ENCODE data around the gene SNAPC5. TPM values are rescaled to one million over a fixed set of nuclear protein-coding genes. Genes with fewer than 3 reads are reported as not detected.

The SNAPC5 gene
- total and polyA plus RNA-seq, 2 experiments from 2014 or later = 21.2 to 43.2 TPM

DNA sequence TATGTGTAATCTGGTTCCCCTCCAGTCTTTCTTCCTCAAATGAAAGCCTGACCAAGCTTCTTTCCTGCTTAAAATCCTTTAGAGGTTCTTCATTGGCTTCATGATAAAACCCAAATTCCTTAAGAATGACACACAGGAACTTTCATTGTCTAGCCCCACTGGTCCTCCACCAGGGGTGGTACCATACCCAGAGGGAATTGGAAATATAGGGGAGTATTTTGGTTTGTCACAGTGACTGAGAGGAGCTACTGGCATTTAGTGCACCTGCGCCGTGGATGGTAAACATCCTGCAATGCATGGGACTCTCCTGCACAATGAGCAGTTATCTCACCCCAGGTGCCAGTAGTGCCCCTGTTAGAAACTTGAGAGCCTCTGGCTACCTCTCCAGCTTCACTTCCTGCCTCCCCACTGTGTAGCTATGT is 18.4 kb upstream of the SNAPC5 start (continued):
- TF ChIP-seq, protein P1, sequence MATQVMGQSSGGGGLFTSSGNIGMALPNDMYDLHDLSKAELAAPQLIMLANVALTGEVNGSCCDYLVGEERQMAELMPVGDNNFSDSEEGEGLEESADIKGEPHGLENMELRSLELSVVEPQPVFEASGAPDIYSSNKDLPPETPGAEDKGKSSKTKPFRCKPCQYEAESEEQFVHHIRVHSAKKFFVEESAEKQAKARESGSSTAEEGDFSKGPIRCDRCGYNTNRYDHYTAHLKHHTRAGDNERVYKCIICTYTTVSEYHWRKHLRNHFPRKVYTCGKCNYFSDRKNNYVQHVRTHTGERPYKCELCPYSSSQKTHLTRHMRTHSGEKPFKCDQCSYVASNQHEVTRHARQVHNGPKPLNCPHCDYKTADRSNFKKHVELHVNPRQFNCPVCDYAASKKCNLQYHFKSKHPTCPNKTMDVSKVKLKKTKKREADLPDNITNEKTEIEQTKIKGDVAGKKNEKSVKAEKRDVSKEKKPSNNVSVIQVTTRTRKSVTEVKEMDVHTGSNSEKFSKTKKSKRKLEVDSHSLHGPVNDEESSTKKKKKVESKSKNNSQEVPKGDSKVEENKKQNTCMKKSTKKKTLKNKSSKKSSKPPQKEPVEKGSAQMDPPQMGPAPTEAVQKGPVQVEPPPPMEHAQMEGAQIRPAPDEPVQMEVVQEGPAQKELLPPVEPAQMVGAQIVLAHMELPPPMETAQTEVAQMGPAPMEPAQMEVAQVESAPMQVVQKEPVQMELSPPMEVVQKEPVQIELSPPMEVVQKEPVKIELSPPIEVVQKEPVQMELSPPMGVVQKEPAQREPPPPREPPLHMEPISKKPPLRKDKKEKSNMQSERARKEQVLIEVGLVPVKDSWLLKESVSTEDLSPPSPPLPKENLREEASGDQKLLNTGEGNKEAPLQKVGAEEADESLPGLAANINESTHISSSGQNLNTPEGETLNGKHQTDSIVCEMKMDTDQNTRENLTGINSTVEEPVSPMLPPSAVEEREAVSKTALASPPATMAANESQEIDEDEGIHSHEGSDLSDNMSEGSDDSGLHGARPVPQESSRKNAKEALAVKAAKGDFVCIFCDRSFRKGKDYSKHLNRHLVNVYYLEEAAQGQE (IDR thresholded peaks at IDR 0.05; ENCODE audit: unreplicated experiment) = no peak
- TF ChIP-seq ZNF462 (CRISPR knock-in tag; IDR thresholded peaks at IDR 0.05) (no peak), ZNF331 (CRISPR knock-in tag; IDR thresholded peaks at IDR 0.05; ENCODE audit: low read depth) (no peak)

DNA sequence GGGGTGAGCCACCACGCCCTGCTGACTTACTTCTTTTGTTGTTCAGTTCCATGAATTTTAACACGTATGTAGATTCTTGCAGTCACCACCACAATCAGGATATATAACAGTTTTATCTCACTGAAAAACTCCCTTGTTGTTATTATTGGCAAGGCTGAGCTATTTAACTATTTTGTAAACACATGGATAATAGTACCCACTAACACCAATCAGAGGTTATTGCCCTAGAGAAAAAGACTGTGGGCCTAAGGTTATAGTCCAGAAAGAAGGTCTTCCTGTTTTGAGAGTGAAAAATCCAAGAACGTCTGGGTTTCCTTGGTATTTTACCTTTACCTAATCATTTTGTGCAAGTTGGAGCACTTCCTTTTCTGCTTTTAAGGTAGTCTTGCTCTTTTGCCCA is 17.0 kb upstream of the SNAPC5 start:
- H3K9me2 ChIP-seq (ENCODE audit: insufficient read depth) = no peaks in the 10 kb centered on the region
- no peaks in the 10 kb centered on the region for H3F3A ChIP-seq (replicated peaks; ENCODE audit: low read depth)
- peaks cover 5% of the 10 kb centered on the region; the same call in 1 of the 2 replicates for H4K20me1 ChIP-seq (replicated peaks; ENCODE audit: insufficient read depth)
- H2AFZ ChIP-seq = no peak overlapping the region
- H3K27me3 ChIP-seq (ENCODE audit: insufficient read depth) = no peaks in the 10 kb centered on the region
- H3K9me3 Mint-ChIP-seq = no peaks in the 10 kb centered on the region
- peak overlapping the region; percentile 6; the same call in 1 of the 2 replicates for H3K27ac Mint-ChIP-seq
- H3K4me1 ChIP-seq (ENCODE audit: insufficient read depth) = no peaks in the 10 kb centered on the region
- no peak overlapping the region for H3K4me2 ChIP-seq
- peaks cover 22% of the 10 kb centered on the region for H3K36me3 ChIP-seq (ENCODE audit: insufficient read depth)
- H3K36me3 Mint-ChIP-seq (ENCODE audit: low read depth) = peaks cover 49% of the 10 kb centered on the region
- no peak overlapping the region for H3K27ac ChIP-seq (ENCODE audit: low read depth)
- H3K27me3 Mint-ChIP-seq (ENCODE audit: insufficient read depth, low read depth, poor library complexity) = no peaks in the 10 kb centered on the region
- H3K4me3 ChIP-seq = no peak overlapping the region
- no peak overlapping the region for H3K4me3 Mint-ChIP-seq
- TF ChIP-seq CREB1 (CRISPR knock-in tag; IDR thresholded peaks at IDR 0.05; ENCODE audit: low read depth) = no peak
- no peak for TF ChIP-seq STAT1 (IDR thresholded peaks at IDR 0.05; ENCODE audit: unreplicated experiment)
- no peak for TF ChIP-seq EZH2phosphoT487 (IDR thresholded peaks at IDR 0.05; ENCODE audit: unreplicated experiment)
- TF ChIP-seq NANOG (IDR thresholded peaks at IDR 0.05; ENCODE audit: borderline replicate concordance) = no peak
- H3K79me2 ChIP-seq (replicated peaks; ENCODE audit: insufficient read depth) = no peaks in the 10 kb centered on the region
- ATAC-seq (no peak), DNase-seq (ENCODE audit: low spot score) (no peak)
- peaks cover 8% of the 10 kb centered on the region; the same call in 2 of the 3 replicates for H3K4me1 Mint-ChIP-seq
